HG02798 (cell line): ENCODE measurements around the gene ARMH3.
A peak's percentile ranks its signal among the peaks of the same experiment; 100 is the strongest.

Source experiments
- ATAC-seq: cut with Tn5 transposase; IDR thresholded peaks from one replicate; pipeline ENCODE4 v1.9.1; 2021; ENCODE audit warnings: mild to moderate bottlenecking; ENCODE audit not compliant: unreplicated experiment, poor library complexity

ARMH3 gene

DNA sequence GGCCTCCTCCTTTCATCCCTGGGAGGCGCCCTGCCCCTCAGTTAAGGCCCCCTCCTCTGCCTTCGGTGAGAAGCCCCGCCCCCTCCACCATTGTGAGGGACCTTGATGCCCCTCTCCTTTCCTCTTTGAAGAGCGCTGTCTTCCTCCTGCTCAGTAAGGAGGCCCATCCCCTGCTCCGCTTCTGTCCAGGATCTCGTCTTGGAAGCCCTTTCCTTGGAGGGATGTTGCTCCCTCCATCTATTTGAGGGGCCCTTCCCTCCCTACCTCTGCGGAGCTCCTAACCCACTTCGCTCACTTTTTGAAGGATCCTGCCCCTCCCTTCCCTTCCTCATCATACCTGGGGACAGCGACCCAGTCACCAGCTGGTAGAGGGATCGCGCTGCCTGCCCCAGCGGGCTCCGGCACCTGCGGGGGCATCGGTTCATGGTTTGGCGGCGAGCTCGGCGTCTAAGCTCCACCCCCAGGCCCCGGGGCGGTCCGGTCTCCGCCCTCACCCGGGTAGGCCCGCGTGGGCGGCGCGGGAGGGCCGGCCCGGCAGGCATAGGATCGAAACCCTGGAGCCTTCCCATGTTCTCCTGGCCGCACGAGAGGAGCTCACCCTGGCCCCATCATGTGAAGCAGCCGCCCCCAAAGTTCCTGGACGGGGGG, 216.4 kb downstream of the ARMH3 start:
- ATAC-seq = peak; percentile 37

DNA sequence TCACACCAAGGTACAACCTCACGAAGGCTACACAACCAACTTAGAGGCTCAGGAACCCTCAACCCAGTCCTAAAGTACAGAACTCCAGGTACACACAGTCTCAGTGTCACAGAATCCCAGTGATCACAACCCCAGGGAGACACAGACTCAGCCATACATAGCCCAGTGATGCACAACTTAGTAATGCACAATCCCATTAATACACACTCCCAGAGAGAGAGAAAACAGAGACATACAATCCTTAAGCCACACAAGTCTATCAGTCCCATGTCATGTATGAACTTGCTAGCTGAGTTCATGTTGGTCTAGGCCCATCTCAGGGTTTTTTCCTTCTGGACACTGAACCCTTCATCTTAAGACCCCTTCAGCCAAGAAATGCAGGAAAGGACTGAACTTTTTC, 217.0 kb downstream of the ARMH3 start:
- ATAC-seq = no peak

GRCh38 chr10:101838416-101838970, 217.5 kb downstream of the ARMH3 start:
- ATAC-seq = no peak

DNA sequence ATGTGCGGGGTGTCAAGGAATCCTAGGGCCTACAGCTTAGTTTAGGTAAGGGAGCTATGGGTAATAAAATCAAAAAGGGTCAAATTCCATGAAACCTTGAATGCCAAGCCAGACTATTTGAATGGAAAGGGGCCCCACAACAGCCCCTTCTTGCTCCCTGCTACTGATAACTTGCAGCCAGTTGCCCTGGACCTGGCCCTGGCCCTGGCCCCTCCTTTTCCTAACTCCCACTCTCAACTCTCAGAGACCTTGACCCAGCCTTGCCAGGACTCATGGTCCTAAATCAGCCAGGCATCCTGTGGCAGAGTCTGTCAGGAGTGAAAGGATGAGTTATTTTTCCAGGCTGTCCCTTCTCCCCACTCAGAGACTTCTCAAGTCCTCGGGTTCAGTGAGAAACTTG, 218.2 kb downstream of the ARMH3 start:
- no peak for ATAC-seq

DNA sequence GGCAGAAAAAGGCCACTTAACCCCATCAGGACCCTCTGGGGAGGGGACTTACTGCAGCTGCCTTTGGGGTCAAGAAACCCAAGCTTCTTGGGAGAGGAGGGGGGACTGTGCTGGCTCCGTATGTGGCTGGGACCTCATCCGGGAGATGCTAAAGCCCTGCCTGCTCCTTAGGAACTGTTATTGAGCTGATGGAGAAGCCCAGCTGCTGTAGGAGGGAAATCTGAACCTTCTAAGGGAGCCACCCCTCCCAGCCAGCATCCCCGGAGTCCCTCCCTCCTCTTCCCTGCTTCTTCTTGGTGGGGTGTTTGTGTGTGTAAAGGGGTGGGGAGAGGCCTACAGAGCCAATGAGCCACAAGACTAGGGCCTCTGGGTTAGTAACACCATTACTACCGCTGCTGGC, 220.6 kb downstream of the ARMH3 start:
- no peak for ATAC-seq

DNA sequence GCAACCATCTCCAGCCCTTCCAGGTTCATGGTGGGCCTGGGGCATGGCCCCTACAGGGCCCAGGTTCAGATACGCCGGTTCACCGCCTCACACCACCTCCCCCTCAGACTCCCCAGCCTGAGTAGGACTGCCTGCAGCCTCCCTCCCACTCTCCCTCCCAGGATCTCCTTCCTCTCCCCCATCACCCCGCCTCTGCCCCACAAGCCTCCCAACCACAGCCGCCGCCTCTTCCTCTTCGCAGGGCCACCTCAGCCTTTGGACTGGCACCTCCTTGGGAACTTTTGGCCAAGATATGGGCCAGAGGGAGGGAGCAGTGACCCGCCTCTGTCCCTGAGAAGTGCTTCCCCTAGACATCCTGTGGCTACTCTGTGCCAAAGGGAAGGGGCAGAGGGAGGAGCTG, 221.6 kb downstream of the ARMH3 start:
- no peak for ATAC-seq

GRCh38 chr10:101833466-101833865, 222.5 kb downstream of the ARMH3 start:
- ATAC-seq = no peak

DNA sequence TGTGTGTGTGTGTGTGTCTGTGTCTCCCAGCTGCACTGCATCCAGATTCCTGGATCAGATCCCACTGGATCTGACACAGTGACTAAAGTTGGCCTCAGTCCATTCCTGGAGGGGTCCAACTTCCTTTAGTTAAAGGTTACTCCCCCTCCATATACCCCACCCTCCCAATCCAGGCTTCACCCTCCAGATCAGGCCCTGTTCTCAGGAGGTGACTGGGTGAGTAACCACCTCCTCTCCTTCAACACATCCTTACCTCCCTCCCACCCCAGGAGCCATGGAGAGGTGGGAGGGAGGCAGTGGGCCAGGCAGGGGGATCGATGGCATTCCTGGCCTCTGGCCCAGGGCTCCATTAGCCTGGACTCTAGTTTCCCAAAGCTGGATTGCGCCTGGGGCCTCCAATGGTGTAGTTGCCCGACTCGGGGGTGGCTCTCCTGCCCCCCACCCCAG, 223.6 kb downstream of the ARMH3 start:
- ATAC-seq = no peak

DNA sequence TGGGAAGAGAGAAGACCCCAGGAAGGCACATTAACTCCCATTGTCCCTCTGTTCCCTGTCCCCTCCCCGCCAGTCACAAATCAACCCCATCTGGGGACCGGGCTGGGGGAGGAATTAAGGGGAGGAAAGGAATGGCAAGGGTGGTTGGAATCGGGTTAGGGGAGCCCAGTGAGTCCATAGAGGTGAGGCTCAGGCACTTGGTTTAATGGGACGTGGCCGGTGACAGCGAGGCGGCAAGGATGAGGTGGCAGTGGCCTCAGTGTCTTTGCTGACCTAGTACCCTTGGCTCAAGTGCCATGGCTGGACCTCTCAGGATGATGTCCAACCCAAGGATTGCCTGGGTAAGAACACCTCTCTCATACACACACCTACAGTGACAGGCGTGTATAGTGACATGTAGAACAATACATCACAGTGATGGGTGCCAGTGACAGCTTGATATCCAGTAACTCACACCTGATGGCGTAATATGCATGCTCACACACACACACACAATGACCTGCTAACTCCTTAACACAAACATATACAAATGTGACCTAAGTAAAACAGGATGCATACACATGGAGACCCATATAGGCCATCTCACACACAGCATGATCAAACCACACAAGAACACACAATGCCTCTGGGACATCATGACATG, 224.7 kb downstream of the ARMH3 start:
- ATAC-seq = no peak

GRCh38 chr10:101830322-101831168, 225.4 kb downstream of the ARMH3 start:
- ATAC-seq = peak; percentile 69

- ATAC-seq = peak; percentile 8
These were observed 226.2 kb downstream of the ARMH3 start for GRCh38 chr10:101829561-101830315.

- no peak for ATAC-seq
These were observed 227.0 kb downstream of the ARMH3 start for GRCh38 chr10:101828766-101829551.

GRCh38 chr10:101827919-101828600, 227.9 kb downstream of the ARMH3 start:
- ATAC-seq = no peak

DNA sequence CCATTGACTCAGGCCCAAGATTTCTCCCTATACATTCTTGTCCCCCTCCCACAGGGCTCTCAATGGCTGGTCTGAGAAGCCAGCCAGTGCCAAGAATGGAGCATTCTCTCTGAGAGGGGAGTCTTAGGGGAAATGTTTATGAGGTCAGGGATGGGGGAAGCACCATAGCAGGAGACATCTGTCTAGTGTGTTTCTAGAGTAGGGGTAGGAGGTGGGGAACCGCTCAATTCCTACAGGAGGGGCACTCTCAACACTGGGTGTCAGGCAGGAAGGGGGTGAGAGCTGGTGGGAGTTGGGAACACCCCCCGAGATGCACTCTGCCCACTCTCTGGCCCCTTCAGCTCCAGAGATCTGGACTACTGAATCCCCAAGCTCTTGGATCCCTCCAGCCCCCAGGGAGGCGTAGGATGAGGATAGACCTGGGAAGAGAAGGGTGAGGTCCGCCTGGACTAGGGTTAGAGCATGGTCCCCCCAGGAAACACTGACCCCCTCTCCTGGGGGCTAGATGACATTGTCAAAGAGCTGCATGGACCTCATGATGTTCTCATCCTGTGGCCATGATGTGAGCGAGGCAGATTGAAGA, 229.0 kb downstream of the ARMH3 start:
- no peak for ATAC-seq

- no peak for ATAC-seq
These were observed 231.2 kb downstream of the ARMH3 start for GRCh38 chr10:101824736-101825135.

DNA sequence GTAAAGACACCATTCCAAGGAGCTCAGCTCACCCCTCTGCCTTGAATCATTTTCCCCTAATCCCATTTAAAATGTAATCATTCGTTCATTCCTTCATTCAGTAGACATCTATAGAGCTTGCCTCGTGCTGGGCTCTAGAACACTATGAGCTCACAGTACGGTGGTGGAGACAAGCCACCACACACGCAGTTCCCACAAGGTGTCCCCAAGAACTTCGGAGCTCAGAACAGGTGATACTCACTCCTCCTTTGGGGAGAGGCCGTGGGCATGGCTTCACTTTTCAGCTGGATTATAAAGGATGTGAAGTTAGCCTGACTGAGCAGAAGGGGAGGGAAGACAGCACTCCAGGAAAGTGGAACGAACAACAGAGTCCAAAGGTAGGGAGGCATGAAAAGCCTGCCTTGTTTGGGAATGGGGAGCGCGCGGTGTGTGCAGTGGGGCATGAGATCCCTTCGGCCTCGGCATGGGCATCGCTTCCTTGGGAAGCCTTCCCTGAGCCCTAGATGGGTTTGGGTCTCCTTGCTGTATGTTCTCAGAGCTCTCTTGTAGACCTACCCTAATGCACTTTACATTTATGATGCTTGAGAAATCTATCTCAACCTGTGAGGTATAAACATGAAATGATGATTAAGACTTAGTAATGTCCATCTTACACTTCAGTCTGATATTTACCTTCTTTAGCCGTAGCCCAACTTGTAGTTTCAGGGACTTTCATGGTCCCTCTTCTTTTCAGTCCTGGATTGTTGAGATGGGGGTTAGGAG, 236.9 kb downstream of the ARMH3 start:
- ATAC-seq = peak; percentile 8

DNA sequence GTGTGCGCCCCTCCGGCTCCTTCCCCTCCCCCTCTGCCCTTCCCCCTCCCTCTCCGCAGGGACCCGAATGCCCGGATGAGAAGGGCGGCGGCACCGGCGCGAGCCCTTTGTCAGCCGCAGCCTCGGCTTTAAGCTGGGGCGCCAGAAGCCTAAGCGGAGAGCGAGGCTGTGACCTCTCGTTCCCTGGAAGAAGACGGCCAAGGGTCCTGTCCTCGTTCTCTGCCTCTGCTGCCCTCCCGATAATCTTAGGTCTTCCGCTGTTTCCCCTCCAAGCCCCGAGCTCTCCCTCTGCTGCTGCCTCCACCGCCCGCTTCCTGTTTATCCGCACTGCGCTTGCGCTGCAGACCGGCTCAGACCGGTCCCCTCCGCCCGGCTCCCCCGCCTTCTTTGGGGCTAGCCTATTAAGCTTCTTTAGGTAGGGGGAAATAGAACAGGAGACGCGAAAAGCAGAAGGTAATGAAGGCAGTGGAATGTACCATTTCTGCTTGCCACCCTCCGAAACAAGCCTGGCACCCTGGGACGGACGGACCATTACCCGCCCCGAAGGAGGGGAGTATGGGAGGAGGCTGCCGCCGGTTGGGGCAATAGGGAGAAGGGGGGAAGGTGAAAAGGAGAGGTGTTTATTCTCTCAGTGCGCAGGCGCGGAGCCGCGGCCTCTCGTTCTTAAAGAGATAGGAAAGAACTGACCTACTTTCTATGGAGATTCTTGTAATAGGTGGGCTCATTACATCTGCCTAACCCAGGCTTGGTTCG, 237.7 kb downstream of the ARMH3 start, which contains the start of gene OGA:
OGA (minus strand) TSS at position 326 of the 753 bp plus-strand sequence. CDS start 422 bp downstream, outside the sequence.
- peak; percentile 96 for ATAC-seq
